Stimulated activated CD4-positive, alpha-beta T cell treated with anti-CD3 and anti-CD28 coated beads, Interleukin-12 subunit alpha, Interleukin-12 subunit beta, amount 100 ng/mL, for 24 hours (primary cell): ENCODE measurements around the gene NTM.

Experiments
- DNase-seq, 2 experiments: peaks; one replicate each; pipeline ENCODE4 v3.0.0-alpha.2; 2020; ENCODE audit warnings: low read depth in 2 of 2

Gene NTM

DNA sequence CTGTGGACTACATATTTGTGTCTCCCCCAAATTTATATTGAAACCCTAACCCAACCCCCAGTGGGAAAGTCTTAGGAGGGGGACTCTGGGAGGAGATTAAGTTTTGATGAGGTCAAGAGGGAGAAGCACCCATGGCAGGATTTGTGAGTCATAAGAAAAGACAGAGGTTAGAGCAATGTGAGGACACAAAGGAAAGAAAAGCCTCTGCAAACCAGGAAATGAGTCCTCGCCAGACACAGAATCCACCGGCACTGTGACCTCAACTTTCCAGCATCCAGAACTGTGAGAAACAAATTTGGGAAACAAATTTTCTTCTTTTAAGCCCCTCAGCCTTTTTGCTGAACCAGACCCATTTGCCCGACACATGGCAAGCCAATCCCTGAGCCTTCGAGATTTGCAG, 397.0 kb downstream of the NTM start:
- DNase-seq: no peak

DNA sequence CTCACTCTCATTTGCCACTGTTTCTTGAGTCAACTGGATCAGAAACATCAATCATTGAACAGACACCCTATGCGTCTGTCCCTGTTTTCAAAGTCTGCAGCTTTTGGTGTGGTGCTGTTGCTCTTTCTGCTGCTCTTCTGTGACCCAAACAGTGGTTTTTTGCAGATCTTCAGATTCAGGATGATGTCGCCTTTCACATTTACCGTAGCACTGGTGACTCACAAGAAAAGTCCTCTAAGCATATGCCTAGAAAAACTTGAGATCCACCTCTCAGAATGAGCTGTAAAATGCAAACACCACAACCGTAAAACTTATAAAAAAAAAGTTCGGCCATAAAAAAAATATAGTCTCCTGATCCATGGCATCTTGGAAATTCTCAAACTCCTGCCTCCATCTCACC, 400.4 kb downstream of the NTM start:
- no peak for DNase-seq

DNA sequence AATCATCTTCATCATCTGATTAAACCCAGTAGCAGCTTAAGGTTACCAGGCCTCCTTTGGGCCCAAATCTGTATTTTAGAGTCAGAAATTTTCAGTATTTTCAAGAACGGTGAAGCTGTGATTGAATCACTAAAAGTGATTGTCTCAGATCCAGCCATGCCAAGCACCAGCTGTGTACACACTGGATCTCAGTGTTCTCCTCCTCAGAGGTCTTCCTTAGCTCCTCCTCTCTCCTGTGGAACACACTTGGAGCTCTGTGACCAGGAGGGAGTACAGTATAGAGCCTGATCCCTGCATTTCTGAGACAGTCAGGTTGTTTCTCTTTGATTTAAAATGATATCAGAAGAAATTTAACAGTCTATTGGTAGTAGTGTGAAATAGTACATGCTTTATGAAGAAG, 401.1 kb downstream of the NTM start:
- no peak for DNase-seq

DNA sequence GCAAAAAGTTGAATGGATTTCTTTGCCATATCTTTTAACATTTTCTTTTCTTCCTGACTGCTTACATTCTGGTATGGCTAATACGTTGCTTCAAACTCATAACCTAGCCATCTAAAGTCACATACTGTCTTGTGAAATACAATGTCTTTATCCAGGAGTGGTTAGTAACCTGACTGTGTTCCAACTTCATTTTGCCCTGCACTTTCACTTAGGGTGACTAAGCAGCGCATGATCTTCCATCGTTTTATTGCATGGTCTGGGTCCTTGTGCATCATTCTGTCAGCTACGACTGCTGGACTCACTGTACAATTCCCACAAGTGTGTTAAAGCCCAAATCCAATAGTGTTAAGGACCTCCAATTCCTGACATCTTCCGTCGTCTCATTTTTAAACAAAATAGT, 403.2 kb downstream of the NTM start:
- no peak for DNase-seq

DNA sequence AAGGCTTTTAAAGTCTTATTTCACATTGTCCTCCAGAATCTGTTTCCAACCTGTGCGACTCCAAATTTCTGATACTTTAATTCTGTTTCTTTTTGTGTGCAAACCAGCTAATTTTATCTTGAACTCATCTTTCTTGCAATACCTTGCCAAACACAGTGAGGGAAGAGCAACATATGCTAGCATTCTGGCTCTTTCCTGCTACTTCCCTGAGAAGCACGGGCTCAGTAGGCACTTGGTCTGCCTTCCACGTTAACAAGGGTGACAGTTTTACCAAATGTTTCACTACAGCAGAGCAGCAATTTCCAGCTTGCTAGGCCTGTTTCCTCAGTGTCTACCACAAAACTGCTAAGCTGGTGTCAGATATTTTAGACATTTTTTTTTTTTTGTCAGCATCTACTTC, 405.8 kb downstream of the NTM start:
- no peak for DNase-seq

DNA sequence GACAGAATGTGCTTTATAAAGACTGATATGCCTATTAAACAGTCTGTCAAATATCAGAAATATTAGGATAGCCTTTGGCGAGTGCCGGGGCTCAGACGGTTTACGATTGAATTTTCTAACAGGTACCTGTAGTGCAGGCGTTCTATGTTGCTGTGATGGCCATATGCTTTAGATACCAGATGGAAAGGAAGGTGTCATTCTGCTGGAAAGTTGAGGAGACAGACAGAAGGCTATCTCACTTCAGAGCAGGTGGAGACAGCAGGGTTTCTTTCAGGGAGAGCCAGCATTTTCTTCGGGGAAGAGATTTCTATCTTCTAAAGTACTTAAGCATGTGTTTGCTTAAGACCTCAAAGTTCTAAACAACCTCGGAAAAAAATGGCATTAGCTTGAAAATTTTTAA, 415.4 kb downstream of the NTM start:
- no peak for DNase-seq

DNA sequence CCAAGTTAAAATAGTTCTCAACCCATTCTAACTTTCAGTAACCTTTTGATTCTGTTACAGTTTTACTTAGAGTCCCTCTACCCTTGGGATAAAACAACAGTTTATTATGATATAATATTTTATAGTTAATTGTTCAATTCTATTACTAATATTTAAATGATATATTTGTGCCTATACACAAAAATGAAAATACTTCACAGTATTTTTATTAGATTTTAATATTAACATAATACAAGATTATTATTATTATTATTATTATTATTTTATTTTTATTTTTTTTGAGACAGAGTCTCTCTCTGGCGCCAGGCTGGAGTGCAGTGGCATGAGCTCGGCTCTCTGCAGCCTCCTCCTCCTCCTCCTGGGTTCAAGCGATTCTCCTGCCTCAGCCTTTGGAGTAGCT, 416.7 kb downstream of the NTM start:
- DNase-seq: no peak

DNA sequence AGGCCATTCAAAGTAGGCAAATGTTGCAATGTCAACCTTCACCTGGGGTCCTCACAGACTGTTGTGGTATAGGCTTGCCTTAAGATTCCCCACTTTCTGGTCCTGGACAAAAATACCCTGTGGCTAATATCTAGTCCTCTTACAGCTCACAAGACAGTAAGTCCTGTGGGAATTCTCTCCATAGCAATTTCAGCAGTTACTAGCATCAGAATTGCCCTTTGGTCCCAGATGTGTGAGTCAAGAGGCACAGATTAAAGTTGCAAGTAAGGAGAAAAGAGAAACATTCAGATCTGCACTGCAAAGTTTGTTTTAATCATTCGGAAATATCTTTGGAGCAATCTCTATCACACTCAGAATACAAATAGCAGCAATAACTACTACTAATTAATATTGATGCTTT, 420.2 kb downstream of the NTM start:
- no peak for DNase-seq

DNA sequence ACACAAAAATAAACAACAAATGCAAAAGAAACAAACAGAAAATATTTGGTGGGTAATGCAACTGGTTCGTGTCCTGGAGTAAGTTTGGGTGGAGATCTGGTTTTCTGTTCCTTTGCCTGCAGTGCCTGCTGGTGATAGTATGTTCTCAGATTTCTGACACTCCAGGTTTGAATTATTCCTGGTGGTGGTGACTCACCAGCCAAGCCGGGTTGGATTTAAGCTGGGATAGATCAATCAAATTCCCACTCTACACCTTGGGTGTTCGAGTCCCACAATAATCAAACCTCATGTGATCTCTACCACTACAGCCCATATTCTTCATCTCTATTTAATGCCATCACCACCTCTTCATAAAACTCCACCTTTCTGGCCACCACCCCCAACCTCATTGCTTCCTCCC, 421.8 kb downstream of the NTM start:
- DNase-seq: no peak

DNA sequence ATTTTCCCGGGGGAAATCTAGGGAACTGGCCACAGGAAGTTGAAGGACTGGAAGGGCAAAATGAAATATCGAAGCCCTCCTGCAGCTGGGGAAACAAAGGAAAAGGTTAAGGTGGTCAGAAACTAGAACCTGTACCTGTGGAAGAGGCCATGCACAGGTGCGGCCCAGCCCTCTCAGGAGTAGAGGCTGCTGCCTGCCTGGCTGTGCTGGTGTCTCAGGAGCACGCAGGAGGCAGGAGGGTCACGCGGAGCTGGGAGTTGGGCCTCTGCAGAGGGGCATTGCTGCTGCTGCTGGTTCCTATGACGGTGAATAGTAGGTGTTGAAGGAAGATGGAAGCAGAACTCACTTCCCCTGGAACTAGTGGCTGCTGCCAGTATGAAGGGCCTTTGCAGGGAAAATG, 425.7 kb downstream of the NTM start:
- DNase-seq: no peak

DNA sequence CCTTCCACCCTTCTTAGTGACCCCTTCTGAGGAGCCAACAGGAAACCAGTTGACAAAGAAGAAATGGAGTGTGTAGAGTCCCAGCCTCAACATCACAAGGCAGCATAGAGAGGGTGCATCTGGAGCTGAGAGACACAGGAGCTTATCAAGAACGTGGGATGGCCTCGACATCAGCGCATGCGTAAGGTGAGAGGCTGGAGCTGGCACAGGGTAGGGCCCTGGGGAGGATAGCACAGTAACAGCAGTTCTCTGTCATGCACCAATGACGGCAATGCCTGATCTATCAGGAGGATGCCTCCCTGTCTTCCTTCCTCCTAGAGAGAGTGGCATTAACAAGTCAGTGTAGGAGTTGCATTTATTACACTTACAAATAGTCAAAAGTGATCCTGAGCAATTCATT, 426.1 kb downstream of the NTM start:
- DNase-seq: no peak

DNA sequence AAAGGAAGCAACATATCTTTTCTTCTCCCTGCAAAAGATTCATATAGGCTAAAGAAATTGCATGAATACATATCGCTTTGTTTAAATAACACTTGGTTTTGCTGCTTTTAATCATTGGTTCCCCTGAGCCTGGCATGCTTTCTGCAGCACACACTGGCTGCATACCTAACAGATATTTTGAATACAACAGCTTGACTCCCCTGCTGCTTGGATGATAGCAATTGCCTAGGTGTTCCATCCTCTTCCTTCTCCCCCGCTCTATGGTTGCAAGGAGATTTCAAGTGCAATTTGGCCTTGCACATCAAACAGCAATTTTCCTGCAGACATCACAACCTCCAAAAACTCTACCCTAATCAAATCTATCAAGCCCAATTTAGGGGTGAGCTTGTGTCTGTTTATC, 430.0 kb downstream of the NTM start:
- no peak for DNase-seq

DNA sequence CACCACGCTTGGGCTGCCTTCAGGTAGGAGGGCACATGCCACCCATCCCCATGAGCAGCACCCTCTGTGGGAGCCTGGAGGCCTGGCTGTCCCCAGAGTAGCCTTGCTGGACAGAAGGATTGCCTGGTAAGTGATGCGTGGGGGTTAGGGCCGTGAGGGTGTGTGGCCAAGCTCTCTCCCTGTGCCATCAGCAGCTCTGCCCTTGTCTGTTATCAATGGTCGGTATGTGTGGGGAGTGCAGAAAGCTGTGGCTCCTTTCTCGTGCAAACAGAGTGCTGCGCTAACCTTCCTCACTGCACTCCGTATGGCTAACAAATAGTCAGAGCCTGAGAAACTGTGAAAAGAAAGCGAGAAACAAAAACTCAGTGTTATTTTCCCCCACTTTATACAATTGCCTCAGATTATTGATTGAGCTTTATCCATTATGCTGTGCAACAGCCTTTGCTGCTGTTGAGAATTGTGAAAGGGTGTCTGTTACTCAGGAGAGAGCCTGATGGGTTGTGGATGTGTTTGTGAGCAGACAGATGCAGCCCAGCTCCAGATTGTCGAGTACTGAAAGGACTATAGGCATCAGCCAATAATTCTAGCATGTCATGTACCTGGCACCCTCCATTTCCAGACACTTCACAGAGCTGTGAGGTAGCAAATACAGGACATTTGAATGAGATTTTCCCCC, 432.2 kb downstream of the NTM start:
- no peak for DNase-seq

DNA sequence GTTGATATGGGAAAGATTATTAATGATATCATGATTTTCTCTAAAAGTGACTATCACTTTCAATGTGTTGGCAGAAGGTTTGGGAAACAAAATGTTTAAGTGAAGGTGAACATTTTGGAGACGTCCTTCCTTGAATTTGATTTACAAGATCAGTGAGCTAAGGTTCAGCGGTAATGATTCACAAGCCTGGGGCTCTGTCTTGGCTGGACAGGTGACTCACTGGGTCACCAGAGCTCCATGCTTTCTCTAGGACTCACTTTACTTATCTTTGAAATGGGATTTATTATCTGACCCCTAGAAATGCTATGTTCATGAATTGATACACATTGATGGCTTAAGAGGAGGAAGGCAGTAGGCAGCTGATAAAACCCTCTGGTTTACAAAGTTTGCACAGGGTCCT, 437.5 kb downstream of the NTM start:
- no peak for DNase-seq

DNA sequence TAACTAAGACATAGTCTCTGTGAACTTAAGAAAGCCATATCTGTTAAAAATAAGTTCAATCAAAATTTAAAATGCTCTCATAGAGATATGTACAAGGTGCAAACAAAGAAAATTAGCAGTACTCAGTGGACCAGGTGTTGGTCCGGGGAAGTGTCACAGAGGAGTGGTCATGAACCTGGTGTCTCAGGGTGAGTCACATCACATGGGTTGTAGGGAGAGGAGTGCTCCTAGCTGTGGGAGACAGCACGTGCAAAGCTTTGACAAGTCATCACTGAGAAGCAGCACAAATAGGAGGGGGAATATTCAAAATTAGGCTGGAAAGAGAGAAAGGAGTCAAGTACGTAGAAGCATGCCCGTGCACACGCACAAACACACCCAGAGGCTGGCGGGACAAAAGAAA, 438.1 kb downstream of the NTM start:
- DNase-seq: no peak

DNA sequence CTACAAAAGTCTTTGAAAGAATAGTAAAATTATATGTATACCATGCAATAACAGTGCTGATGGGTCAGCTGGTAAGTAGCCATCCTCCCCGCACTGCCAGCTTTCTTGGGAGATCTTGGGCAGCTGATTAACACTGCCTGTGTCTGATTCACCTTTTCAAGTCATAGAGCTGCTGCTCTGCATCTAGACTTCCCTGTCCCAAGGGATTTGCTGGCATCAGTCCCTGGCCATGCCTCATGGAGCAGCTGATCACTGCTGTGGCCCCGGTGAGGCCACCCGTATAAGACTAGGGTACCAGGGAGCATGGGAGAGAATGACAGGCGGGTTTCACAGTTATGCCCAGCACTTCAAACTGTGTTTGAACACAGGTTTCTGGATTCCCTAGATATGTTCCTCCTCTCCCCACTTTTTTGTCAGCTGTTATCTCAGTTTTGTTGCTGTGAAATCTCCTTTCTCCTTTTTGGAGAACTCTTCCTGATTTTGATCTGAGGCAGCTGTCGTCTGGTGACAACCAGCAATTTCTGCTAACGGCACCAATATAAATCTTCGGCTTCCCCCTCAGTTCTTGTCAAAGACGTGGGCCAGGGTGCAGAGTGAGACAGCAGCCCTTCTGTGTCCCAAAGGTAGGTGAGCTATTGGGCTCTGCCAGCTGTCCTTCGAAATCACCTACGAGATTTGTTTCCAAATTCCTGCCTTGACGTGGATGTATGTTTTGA, 438.9 kb downstream of the NTM start:
- DNase-seq: no peak

DNA sequence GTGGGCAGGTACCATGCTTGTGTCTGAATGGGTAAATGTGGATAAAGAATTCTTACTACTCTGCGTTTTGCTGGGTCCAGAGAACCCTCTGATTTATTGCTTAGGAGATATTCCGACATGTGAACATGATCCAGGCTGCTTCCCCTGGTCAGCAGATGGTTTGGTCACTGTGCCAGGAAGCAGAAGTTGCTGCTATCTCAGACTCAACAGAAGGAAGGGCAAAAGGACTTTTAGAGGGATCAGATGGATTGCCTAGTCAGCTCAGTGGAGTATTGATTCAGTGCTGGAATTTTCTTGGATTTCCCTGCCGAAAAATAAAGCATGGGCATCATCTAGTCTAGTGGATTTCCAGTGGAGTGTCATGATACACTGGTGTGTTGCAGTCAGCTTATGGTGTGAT, 440.1 kb downstream of the NTM start:
- no peak for DNase-seq

DNA sequence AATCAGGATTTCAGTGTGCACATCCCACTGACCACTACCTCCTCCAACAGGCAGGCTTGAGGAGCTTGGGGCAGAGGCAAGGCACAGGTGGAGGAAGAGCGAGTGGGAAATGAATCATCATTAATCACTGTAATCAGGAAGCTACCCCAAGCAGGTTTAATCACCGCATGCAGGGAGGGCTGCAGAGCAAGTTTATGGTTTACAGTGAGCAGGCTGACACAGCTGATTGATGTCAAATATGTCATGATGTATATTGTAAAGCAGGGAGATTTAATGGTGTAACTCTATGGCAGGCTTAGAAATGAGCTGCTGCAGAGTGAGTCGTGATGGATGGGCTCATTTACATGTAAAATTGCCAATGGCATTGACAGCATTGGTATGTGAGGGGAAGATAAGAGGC, 441.0 kb downstream of the NTM start:
- DNase-seq: no peak

DNA sequence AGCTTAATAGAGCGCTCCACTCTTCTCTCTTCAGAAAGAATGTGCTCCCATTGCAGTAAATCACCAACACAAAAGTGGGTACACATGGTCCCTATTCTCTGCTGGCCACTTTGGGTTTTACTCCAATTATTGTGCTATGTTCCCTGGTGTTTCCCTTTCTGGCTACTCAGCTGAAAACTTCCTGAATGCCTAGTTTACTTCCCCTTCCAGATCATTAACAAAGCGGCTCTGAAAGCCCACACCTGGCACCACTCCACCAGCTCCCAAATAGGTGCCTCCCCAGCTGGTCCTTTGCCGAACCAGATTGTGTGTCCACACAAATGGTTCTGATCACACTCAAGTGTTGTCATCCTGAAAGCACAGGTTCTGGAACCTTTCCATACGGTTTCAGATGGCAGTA, 443.7 kb downstream of the NTM start:
- DNase-seq: no peak

DNA sequence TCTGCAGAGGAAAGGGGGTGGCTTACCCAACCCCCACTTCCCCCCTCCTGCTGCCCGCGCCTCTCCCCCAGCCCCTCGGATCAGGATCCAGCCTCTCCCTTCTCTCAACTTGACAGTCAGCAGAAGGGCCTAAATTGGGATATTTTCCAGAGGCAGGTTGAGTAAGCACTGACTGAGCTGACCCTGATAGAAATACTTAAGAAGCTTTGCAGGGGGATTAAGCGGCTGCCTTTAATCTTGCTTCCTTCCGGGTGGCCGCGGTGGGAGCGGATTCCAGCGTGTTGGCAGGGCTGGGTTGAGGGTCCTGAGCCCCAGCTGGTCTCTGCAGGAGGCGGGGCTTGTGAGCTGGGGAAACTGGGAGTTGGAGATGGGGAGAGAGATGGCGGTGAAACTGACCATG, 445.2 kb downstream of the NTM start:
- DNase-seq: no peak

DNA sequence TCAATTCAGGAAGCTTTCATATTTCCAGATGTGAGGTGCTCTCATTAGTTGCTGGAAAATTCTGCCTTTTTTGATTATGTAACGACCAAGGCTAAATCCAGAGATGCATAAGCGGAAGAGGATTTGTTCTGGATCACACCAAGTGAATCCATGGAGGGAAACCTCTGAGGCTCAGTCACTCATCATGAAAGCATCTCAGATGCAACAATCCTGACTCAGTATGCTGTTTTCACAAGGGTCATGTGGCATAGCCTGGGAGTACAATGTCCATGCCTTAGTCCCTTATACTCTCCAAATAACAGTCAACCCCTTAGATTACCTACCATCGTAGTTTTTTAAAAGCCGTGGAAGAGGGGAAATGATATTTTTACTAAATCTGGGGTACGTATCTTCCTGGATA, 445.6 kb downstream of the NTM start:
- no peak for DNase-seq

DNA sequence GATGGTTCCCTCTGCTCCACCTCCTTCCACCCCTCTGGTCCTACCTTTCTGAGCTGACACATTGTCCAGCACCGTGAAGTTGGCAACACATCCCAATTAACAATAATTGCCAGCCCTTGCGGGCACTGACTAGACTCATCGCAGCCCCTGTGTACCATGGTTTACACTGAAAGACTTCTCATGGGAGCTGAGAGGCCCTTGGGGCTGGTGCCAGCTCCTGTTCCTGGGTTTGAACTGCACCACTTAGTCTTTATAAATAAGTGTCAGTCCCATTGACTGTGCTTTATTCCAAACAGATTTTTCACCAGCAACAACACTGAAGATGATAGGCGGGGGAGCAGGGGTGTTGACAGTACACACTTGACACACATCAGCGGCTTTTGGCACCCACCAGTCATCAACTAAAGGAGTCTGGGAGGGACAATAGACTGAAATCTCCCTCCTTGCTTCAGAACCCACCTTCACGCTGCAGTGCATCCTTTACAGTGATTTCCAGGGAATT, 447.3 kb downstream of the NTM start:
- DNase-seq: no peak

DNA sequence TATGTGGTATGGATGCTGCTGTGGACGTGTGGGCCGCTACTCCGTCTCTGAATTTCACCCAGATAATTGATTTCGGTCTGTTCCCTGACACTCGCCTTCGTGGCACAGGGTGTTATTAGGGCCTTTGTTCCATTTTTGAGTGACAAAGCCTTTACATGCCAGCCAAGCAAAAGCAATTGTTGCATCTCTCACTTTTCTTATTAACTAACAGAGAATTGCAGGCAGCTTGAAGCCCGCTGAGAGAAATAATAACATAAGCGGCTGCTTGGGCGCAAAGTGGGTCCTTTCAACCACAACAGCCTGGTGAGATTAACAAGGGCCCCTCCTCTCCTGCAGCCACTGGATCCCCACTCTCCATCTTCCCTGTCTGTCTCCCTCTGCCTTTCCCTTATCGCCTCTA, 449.4 kb downstream of the NTM start:
- no peak for DNase-seq

DNA sequence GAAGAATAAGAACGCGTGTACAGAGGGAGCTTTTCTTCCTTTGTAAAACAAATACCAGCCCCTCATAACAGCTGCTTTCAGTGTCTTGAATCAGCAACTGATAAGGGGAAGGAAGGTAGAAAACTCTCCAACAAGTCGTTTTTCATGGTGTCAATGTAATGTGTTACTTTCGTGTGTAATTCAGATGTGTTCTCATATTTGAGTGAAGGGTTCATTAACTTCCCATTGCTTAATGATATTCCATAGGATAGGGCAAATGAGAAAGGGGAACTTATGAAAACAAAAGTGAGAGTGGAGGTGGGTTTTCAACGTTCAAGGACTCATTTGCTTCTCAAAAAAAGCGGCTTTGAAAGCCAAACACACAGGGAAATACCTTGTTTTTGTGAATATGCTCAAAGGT, 452.1 kb downstream of the NTM start:
- DNase-seq: no peak
